ENCODE results near the gene CHMP6.

DNA sequence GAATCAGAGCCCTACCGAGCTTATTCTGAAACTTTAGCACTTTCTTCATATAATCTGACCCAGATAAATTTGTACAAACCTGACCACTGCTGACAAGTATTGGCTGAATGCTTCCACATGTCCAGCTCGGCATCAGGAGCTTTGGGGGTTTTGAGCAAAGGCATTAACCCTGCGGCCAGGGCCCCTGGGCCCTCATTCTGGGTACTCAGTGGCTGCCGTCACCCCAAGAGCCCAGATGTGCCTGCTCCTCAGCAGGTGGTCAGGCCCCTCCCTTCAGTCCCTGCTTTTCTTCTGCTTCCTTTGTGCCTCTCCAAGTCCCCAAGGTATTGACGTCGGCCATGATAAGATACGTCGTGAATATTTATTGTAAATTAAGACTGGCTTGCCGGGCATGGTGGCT, 47.3 kb upstream of the CHMP6 start:
- TF ChIP-seq RAD21 (CRISPR knock-in tag; conservative IDR thresholded peaks at IDR 0.05 in 1 of 2, IDR thresholded peaks at IDR 0.05 in 1 of 2) (no peak), TEAD4 (IDR thresholded peaks at IDR 0.05; ENCODE audit: low read length) (no peak), TEAD4 (CRISPR knock-in tag; IDR thresholded peaks at IDR 0.05; ENCODE audit: borderline replicate concordance) (no peak), EGR1 (conservative IDR thresholded peaks at IDR 0.05) (no peak), POU5F1 (IDR thresholded peaks at IDR 0.05; ENCODE audit: borderline replicate concordance, low read depth, low read length, partially characterized antibody) (no peak), NBN (IDR thresholded peaks at IDR 0.05; ENCODE audit: low read depth) (no peak), HCFC1 (IDR thresholded peaks at IDR 0.05; ENCODE audit: low read depth, low read length) (no peak), U2AF2 (optimal IDR thresholded peaks at IDR 0.05; ENCODE audit: low read depth, low read length) (no peak), SREBF2 (CRISPR knock-in tag; IDR thresholded peaks at IDR 0.05) (no peak), RFX5 (IDR thresholded peaks at IDR 0.05; ENCODE audit: low read depth, low read length) (no peak), CEBPB (tag; IDR thresholded peaks at IDR 0.05) (no peak), SMC3 (conservative IDR thresholded peaks at IDR 0.05; ENCODE audit: insufficient read depth, low read depth, low read length) (no peak)
- TF ChIP-seq, protein P1, sequence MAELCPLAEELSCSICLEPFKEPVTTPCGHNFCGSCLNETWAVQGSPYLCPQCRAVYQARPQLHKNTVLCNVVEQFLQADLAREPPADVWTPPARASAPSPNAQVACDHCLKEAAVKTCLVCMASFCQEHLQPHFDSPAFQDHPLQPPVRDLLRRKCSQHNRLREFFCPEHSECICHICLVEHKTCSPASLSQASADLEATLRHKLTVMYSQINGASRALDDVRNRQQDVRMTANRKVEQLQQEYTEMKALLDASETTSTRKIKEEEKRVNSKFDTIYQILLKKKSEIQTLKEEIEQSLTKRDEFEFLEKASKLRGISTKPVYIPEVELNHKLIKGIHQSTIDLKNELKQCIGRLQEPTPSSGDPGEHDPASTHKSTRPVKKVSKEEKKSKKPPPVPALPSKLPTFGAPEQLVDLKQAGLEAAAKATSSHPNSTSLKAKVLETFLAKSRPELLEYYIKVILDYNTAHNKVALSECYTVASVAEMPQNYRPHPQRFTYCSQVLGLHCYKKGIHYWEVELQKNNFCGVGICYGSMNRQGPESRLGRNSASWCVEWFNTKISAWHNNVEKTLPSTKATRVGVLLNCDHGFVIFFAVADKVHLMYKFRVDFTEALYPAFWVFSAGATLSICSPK (IDR thresholded peaks at IDR 0.05; ENCODE audit: borderline replicate concordance), result no peak
- TF ChIP-seq, protein P2, sequence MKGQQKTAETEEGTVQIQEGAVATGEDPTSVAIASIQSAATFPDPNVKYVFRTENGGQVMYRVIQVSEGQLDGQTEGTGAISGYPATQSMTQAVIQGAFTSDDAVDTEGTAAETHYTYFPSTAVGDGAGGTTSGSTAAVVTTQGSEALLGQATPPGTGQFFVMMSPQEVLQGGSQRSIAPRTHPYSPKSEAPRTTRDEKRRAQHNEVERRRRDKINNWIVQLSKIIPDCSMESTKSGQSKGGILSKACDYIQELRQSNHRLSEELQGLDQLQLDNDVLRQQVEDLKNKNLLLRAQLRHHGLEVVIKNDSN (CRISPR knock-in tag; IDR thresholded peaks at IDR 0.05), result no peak
